A673 (cell line): ENCODE measurements around the gene SELENON.

Experiments
- EZH2 ChIP-seq: fragments of 200-600 bp; sonication (generic); IDR thresholded peaks from 2 replicates; pipeline ENCODE4 v1.6.1; 2017; ENCODE audit warnings: borderline replicate concordance, low read depth, mild to moderate bottlenecking, mixed read lengths, antibody characterized with exemption, low read length; ENCODE audit not compliant: poor library complexity, severe bottlenecking
- TF ChIP-seq, protein P1 (sequence below): fragments of 300-800, 200-600 bp; sonication (generic); conservative IDR thresholded peaks from 2 replicates; pipeline ENCODE4 v1.5.1; 2017; ENCODE audit warnings: low read depth, mild to moderate bottlenecking, antibody characterized with exemption, low read length, moderate library complexity, mixed read lengths

DNA sequence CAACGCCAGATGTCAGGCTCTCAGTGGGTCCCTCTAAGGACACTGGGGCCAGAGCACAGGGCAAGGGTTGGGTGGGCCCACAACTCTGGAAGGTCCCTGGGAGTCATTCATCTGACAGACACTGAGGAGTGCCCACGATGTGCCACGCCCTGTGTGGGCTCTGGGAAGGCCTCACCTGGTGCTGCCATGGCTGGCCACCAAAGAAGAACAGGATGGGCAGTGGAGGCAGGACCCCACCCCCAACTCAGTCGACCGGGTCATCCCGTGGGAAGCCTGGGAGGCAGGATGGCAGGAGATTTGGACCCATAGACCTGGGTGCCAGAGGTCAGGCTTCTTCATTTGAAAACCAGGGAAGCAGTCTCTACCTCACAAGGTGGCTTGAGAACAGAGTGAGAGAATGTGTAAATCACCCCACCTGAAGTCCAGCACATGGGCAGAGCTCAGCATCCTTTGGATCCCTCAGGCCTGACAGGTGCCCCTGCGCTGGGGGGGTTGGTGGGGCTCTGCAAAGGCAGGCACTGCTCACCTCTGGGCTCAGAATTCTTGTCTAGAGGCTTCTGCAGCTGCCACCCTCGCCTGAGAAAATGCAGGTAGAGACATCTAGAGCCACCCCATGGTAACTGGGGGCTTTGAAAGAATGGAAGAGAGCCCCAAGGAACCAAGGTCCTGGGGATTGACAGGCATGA, 1.2 kb upstream of the SELENON start:
- TF ChIP-seq, protein P1, sequence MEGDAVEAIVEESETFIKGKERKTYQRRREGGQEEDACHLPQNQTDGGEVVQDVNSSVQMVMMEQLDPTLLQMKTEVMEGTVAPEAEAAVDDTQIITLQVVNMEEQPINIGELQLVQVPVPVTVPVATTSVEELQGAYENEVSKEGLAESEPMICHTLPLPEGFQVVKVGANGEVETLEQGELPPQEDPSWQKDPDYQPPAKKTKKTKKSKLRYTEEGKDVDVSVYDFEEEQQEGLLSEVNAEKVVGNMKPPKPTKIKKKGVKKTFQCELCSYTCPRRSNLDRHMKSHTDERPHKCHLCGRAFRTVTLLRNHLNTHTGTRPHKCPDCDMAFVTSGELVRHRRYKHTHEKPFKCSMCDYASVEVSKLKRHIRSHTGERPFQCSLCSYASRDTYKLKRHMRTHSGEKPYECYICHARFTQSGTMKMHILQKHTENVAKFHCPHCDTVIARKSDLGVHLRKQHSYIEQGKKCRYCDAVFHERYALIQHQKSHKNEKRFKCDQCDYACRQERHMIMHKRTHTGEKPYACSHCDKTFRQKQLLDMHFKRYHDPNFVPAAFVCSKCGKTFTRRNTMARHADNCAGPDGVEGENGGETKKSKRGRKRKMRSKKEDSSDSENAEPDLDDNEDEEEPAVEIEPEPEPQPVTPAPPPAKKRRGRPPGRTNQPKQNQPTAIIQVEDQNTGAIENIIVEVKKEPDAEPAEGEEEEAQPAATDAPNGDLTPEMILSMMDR = no peak
- no peak for TF ChIP-seq EZH2
